8988T (cell line): ENCODE measurements around the gene ABCG1.
A peak's percentile ranks its signal among the peaks of the same experiment; 100 is the strongest.

Experiments used
- DNase-seq: peaks from one replicate; pipeline ENCODE4 v3.0.0; 2011

The ABCG1 gene

GRCh38 chr21:42309753-42310213 lies 90.8 kb downstream of the ABCG1 start:
- DNase-seq, result peak; percentile 57

DNA sequence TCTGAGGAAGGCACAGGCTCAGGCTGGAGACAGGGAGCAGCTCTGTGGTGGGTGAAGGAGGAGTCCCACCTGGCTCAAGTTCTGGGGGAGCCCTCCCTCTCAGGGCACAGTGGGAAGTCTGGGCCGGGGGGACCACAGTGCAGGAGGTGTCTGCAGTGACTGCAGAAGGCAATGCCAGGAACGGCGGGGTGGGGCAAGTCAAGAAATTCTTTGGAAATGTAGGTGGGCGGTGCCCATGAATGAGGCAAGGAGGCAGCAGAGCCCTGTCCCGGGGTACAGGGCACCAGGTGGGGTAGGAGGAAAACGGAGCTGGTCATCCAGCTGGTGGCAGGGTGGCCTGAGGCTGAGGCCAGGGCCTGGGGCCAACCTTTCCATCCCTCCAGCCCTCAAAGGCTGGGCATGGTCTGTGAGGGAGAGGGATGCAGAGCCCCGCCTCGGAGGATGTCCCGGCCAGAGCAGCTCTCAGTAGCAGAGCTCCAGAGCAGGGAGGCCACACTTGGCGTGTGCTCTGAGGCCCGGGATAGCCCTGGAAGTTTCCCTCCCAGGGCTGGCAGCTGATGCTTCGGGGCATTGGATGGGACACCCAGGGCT lies 91.6 kb downstream of the ABCG1 start:
- DNase-seq, result no peak

DNA sequence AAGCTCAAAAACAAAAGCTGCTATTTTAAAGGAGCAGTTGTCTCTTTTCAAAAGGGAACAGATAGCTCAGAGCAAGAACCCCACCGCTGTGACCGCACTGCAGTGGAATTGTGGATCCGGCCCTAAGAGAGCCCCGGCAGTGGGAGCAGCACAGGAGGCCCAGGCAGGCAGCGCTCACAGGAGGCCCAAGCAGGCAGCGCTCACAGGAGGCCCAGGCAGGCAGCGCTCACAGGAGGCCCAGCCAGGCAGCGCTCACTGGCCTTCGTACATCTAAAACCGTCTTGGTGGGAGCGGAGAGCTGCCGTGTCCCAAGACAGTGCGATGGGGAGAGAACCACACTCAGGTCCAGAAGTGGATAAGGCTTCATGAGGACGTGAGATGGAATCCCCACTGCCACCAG lies 92.2 kb downstream of the ABCG1 start:
- no peak for DNase-seq

GRCh38 chr21:42311816-42312625 lies 93.1 kb downstream of the ABCG1 start:
- DNase-seq, result no peak

DNA sequence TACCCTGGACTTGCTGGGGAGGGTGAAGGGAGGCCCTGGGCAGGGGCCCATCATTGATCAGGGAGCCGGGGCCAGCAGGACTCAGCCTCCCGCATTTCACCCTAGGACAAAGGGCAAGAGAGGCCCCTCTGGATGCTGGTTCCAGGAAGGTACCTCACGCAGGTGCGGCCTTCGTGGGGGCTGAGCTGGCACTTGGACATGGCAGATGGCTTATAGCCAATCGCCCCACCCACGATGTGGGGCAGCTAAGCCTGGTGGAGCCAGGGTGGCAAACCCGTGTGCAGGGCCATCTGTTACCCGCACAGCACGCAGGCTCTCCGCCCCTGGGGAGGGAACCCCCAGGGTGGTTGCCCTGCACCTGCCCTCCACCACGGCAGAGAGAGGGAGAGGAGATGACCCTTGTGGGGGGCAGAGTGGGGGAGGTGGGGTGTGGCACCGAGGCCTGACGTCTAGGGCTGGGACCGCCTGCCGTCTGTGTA lies 93.7 kb downstream of the ABCG1 start:
- DNase-seq, result no peak

DNA sequence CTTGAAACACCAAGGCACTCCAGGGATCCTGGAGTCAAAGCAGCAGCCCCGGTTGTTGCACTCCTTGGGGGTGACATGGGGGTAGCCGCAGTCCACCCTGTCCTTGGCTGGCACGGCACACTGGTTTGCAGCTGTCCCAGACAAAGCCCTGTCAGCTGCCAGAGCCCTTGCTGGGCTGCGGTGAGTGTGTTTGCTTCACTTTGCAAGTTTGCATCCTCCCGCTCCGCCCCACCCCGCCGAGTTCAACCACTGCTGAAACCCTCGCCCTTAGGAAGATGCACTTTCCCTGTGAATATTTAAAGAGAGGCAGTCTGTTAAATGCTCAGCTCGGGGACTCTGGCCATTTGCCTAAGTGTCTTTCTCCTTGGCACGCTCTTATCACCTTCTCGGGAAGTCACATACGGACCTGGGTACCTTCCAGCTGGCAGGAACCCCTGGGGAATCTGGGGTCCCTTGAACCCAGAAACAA lies 94.6 kb downstream of the ABCG1 start:
- DNase-seq, result no peak

GRCh38 chr21:42314616-42315295 lies 95.8 kb downstream of the ABCG1 start:
- no peak for DNase-seq

GRCh38 chr21:42315296-42315891 lies 96.5 kb downstream of the ABCG1 start, which contains the start of gene TFF3:
Gene TFF3, minus strand, starts transcription at chr21:42315409. Its CDS starts 35 bp downstream, at chr21:42315374.
- no peak for DNase-seq

GRCh38 chr21:42316891-42317290 lies 98.0 kb downstream of the ABCG1 start:
- DNase-seq, result no peak

DNA sequence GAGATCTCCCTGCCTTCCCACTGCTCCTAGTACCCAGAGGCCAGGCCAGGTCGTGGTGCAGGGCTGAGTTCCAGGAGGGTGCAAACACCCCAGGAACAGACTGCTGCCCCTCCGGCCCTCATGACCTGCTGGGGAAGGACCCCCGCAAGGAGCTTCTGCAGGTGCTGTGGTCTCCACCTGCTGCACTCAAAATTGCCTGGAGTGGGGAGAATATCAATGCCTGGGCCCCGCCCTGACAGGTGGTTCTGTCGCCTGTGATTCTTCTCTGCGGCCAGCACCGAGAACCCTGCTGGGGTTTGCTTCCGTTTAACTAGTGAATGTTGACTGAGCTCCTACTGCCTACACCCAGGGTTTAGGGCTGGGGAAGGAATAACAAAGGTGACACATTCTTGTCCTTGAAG lies 98.4 kb downstream of the ABCG1 start:
- DNase-seq, result no peak

DNA sequence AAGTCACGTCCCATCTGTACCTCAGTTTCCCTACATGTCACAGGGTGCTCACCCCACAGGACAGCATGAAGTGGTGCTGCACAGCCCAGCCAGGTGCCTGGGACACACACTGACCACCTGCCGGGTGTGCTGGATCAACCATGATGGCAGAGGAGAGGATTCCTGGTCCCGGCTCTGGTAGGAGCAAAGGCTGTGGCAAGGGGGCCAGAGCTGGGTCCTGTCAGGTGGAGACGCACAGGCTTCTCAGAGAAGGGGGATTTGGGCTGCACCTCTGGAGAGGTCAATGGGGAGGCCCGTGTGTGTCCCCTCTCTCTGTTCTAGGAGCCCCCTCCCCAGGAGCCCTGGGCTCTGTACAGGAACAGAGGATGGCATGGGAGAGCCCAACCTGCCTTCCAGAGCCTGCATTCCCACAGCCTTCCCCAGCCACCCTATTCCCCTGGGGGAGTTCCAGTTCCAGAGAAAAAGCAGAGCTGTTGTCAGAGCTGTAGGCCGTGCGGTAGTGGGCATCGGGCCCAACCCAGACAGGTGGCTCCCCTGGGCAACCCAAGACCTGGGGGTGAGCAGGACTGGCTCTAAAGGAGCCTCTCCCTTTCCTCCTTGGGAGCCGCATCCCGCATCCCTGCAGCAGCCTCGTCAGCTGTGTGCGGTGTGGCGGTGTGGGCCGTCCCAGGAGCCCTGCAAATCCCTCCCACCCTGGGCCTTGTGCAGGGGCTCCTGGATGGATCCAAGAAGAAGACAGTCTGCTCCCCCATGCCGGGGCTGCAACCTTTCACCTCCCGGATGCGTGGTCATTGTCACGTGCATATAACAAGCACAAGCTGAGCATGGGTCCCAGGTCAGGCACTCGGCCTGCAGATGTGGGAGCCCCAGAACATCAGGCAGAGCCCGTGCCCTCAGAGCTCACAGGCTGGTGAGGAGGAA lies 99.1 kb downstream of the ABCG1 start:
- DNase-seq, result no peak

DNA sequence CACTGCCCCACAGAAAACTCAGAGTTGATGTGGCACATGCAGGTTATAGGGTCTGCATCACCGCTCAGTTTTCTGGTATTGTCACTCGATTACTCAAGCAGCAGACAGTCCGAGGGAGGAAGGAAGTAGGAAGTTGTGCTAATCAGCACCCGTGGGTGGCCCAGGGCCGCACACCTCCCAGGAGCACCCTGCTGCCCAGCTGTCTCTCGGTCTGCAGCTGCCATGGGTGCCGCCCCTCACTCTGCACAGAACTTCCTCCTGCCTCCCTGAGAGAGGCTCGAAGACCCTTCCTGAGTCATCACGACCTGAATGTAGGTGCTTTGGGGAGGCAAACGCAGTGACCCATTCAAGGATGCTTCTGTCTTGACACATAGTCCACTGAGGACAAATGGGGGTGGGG lies 100.4 kb downstream of the ABCG1 start:
- no peak for DNase-seq

DNA sequence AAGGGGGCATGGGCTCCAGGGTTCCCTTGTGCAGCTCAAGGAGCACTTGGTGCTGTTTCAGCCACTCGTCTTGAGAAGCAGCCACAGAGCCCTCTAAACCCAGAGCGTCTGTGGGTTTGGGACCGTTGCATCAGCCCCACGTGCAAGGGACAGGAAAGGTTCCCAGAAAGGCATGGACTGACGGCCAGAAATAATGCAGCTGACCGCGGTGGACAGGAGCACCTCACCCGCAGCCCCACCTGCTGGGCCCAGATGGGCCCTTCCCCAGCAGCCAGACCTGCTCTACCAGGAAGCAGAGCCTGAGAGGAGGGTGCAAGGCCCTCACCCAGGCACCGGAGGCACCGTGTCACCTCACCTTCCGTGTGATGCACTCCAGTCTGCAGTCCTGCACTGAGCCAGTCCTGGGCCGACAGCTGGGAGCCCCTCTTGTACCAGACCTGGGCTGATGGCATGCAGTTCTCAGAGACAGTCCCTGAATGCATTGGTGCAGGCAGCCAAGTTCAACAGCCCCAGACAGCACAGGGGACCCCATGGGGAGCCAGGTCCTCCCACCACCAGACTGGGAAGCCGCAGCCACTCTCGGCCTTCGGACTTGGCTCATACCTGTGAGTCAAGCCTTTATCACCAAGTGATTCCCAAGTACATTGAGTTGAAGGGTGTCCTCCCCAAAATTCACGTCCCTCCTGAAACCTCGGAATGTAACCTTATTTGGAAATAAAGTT lies 101.1 kb downstream of the ABCG1 start:
- no peak for DNase-seq

GRCh38 chr21:42320791-42321190 lies 101.9 kb downstream of the ABCG1 start:
- DNase-seq, result no peak

- DNase-seq, result no peak
These were observed 102.3 kb downstream of the ABCG1 start for GRCh38 chr21:42321231-42321630.

- no peak for DNase-seq
These were observed 102.9 kb downstream of the ABCG1 start for GRCh38 chr21:42321845-42322244.

DNA sequence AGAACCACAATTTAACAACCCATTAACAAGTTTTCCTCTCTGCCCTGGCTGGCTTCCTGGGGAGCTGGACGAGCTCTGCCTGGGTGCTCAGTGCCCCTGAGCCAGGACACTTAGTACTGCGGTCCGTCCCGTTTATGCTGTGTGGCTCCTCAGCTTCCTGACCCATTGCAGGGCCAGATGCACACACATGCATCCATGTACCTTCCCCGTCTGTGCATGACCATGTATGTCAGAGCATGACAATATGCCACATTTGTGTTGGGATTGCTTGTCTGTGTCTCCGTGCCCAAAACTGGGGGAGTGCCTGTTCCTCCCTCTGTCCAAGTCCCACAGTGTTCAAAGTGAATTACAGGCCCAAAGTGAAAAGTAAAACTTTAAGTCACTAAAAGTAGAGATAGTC lies 106.0 kb downstream of the ABCG1 start:
- no peak for DNase-seq

DNA sequence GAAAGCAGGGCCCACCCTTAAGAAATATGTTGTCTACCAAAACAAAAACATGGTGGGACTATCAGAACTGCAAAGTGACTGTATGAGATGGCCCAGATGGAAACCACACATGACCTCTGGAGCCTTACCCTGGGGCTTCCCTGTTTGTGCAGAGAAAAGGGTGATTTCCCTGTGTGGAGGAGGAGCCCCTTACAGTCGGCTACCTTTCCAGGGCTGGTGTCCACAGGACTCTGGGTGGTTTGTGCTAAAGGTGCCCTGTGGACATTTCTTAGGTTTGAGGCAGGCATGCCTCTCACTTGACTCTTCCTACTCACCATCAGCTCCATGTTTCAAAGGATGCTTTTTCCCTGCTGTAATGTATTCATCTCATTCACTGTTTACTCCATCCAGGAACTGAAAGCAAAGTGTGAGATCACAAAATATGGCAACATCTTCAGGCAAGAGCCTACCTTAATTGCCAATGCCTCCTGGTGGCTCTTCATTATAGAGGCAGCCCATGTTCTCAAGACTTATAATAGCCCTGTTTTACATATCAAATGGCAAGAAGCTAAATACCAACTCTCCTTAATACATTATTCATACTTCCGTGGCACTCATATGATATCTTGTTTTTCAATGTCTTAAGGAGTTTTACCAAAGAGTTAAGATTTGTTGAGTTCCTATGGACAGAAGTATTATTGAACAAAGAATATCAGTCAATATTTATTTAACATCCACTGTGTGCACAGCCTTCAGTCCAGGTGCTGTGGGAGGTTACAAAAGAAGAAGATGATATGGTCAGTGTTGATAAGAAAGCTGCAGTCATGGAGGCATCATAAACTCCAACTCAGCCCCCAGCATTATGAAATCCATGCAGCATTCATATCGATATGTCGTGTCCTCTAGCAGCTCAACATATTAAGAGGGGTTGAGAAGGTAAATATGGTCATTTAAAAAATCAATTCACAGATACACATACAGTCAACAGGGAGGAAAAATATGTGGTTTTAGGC lies 111.7 kb downstream of the ABCG1 start:
- no peak for DNase-seq

DNA sequence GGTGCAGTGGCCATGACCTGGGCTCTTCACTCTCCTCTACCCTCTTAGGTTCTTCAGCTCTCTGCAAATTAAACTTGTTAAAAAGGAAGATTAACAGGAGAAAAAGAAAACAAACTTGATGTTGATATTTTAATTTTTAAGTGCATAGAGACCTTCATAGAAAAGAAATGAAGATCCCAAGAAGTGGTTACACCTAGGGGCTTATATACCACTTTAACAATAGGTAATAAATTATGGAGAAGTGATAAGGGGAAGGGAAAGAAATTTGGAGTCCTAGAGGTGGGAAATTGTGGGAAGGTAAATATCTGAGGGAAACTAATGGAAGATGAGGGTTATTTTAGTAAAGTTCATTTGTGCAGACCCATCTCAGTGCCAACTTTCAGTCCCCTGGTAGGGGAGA lies 112.7 kb downstream of the ABCG1 start:
- no peak for DNase-seq
